Measurements from ENCODE around the gene KDM6A.

GRCh38 chrX:44961817-44962607 is 89.0 kb downstream of the KDM6A start:
- TF ChIP-seq CTCF (optimal IDR thresholded peaks at IDR 0.05 in 1 of 3, IDR thresholded peaks at IDR 0.05 in 1 of 3, conservative IDR thresholded peaks at IDR 0.05 in 1 of 3; ENCODE audit: extremely low read depth in 1 of 3, insufficient read depth in 2 of 3, low read length in 3 of 3) (no peak), EZH2 (IDR thresholded peaks at IDR 0.05; ENCODE audit: low read length) (no peak)
